Measurements from ENCODE around the gene TMEM186. TPM values are rescaled to one million over a fixed set of nuclear protein-coding genes. Genes with fewer than 3 reads are reported as not detected.

TMEM186 gene
- total and polyA plus RNA-seq, 2 experiments from 2014 or later = 4.9 to 10.8 TPM

DNA sequence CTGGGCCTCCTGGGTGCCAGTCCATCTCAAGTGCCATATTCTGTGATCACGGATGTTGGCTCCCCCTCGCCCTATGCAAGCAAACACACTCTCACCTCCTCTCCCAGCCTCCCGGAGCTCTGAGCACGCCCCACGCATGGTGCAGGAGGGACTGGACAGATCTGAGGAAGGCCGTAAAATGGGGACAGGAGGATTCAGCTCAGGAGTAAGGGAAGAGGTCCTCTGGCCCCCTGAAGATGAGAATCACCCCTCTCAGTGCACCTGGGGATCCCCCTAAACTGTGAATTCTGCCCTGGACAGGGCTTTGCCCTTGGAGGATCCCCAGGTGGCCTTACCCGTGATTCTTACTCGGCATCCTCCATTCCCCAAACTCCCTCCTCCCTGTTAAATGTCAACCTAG is 15.6 kb downstream of the TMEM186 start:
- in situ Hi-C loops (cut with MboI) = no loop called here
- Histone ChIP-seq H3K4me3 (no peak overlapping the region), H3K4me1 (ENCODE audit: insufficient read depth) (no peaks in the 10 kb centered on the region), H3K9me2 (ENCODE audit: insufficient read depth) (no peaks in the 10 kb centered on the region), H3K79me2 (ENCODE audit: insufficient read depth) (no peaks in the 10 kb centered on the region), H3K9ac (no peak overlapping the region), H4K20me1 (ENCODE audit: insufficient read depth) (no peaks in the 10 kb centered on the region), H3F3A (ENCODE audit: insufficient read depth) (no peaks in the 10 kb centered on the region), H3K36me3 (ENCODE audit: low read depth) (no peaks in the 10 kb centered on the region), H3K4me2 (ENCODE audit: unreplicated experiment) (no peak overlapping the region), H2AFZ (no peak overlapping the region), H3K27ac (no peak overlapping the region), H3K9me3 (ENCODE audit: low read depth) (no peaks in the 10 kb centered on the region), H3K27me3 (replicated peaks; ENCODE audit: insufficient read depth) (no peaks in the 10 kb centered on the region)
- DNase-seq = no peak
- TF ChIP-seq EZH2phosphoT487 (IDR thresholded peaks at IDR 0.05; ENCODE audit: insufficient read depth, low read depth) (no peak), EZH2 (IDR thresholded peaks at IDR 0.05; ENCODE audit: insufficient read depth, poor library complexity, severe bottlenecking) (no peak)
- WGBS, 2 experiments (ENCODE audit: low coverage in 1 of 2, low lambda C conversion rate in 2 of 2, missing lambda C conversion rate in 2 of 2) = 88 to 89% methylated on average over 8 of the region's 8 CpGs

- Histone ChIP-seq H3K4me2 (ENCODE audit: unreplicated experiment) (no peak overlapping the region), H3K27me3 (replicated peaks; ENCODE audit: insufficient read depth) (no peaks in the 10 kb centered on the region), H3K27ac (no peak overlapping the region), H3K4me1 (ENCODE audit: insufficient read depth) (no peaks in the 10 kb centered on the region), H3K79me2 (ENCODE audit: insufficient read depth) (no peaks in the 10 kb centered on the region), H3K9ac (no peak overlapping the region), H4K20me1 (ENCODE audit: insufficient read depth) (no peaks in the 10 kb centered on the region), H3K36me3 (ENCODE audit: low read depth) (no peaks in the 10 kb centered on the region; the same call in 1 of the 2 replicates), H3K4me3 (no peak overlapping the region), H3F3A (ENCODE audit: insufficient read depth) (no peaks in the 10 kb centered on the region), H3K9me3 (ENCODE audit: low read depth) (no peaks in the 10 kb centered on the region), H2AFZ (no peak overlapping the region), H3K9me2 (ENCODE audit: insufficient read depth) (no peaks in the 10 kb centered on the region)
- in situ Hi-C loops (cut with MboI) = no loop called here
- TF ChIP-seq EZH2phosphoT487 (IDR thresholded peaks at IDR 0.05; ENCODE audit: insufficient read depth, low read depth) = no peak
- no peak for TF ChIP-seq EZH2 (IDR thresholded peaks at IDR 0.05; ENCODE audit: insufficient read depth, poor library complexity, severe bottlenecking)
- no peak for DNase-seq
- 73 to 74% methylated on average over 7 of the region's 7 CpGs for WGBS, 2 experiments (ENCODE audit: low coverage in 1 of 2, low lambda C conversion rate in 2 of 2, missing lambda C conversion rate in 2 of 2)
These were observed 20.2 kb downstream of the TMEM186 start for GRCh38 chr16:8777217-8777616.

DNA sequence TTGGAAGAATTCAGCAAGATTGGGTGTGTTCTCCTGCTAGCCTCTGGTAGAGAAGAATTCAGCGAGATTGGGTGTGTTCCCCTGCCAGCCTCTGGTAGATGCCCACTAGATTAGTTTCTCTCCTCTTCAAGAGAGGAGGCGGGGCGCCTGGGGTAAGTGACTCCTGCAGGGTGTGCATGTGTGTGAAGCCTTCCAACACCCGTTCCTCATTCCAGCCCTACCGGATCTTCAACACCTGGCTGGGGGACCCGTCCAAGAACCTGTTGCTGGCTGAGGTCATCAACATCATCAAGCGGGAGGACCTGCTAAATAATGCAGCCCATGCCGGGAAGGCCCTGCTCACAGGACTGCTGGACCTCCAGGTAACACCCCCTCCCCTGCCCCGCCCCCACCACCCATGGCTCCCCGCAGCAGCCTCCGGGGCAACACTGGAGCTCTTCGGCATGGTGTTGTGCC is 21.3 kb downstream of the TMEM186 start:
- TF ChIP-seq EZH2phosphoT487 (IDR thresholded peaks at IDR 0.05; ENCODE audit: insufficient read depth, low read depth) = no peak
- TF ChIP-seq EZH2 (IDR thresholded peaks at IDR 0.05; ENCODE audit: insufficient read depth, poor library complexity, severe bottlenecking) = no peak
- Histone ChIP-seq H3K27ac (no peak overlapping the region), H3K27me3 (replicated peaks; ENCODE audit: insufficient read depth) (no peaks in the 10 kb centered on the region), H2AFZ (no peak overlapping the region), H3K4me2 (ENCODE audit: unreplicated experiment) (no peak overlapping the region), H3K4me1 (ENCODE audit: insufficient read depth) (no peaks in the 10 kb centered on the region), H3K9ac (no peak overlapping the region), H3K9me3 (ENCODE audit: low read depth) (no peaks in the 10 kb centered on the region), H3K9me2 (ENCODE audit: insufficient read depth) (no peaks in the 10 kb centered on the region), H3F3A (ENCODE audit: insufficient read depth) (no peaks in the 10 kb centered on the region), H3K79me2 (ENCODE audit: insufficient read depth) (no peaks in the 10 kb centered on the region), H4K20me1 (ENCODE audit: insufficient read depth) (no peaks in the 10 kb centered on the region), H3K4me3 (no peak overlapping the region), H3K36me3 (ENCODE audit: low read depth) (no peaks in the 10 kb centered on the region; the same call in 1 of the 2 replicates)
- no peak for DNase-seq
- in situ Hi-C loops (cut with MboI) = no loop called here
- 55 to 63% methylated on average over 8 to 12 of the region's 12 CpGs for WGBS, 2 experiments (ENCODE audit: low coverage in 1 of 2, low lambda C conversion rate in 2 of 2, missing lambda C conversion rate in 2 of 2)

DNA sequence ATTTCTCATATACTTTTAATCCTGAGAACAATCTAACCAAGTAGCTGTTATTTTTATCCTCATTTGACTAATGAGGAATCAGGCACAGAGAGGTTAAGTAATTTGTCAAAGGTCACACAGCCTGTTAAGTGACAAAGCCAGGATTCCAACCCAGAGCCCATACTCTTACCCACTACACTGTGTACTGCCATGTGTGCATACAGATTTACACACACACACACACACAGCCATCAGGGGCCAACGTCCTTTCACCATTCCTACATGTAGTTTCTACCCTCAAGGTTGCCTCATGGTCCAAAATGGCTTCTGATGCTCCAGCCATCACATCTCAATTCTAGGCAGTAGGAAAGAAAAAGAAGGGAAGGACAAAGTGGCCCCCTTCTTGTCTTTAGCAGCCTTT is 22.1 kb downstream of the TMEM186 start:
- H3K36me3 ChIP-seq (ENCODE audit: low read depth) = no peaks in the 10 kb centered on the region; the same call in 1 of the 2 replicates
- H3F3A ChIP-seq (ENCODE audit: insufficient read depth) = no peaks in the 10 kb centered on the region
- H3K4me1 ChIP-seq (ENCODE audit: insufficient read depth) = no peaks in the 10 kb centered on the region
- no peaks in the 10 kb centered on the region for H3K79me2 ChIP-seq (ENCODE audit: insufficient read depth)
- H2AFZ ChIP-seq = no peak overlapping the region
- WGBS, 2 experiments (ENCODE audit: low coverage in 1 of 2, low lambda C conversion rate in 2 of 2, missing lambda C conversion rate in 2 of 2) = 48 to 56% methylated on average over 1 of the region's 1 CpG
- in situ Hi-C loops (cut with MboI) = no loop called here
- H3K9ac ChIP-seq = no peak overlapping the region
- TF ChIP-seq EZH2 (IDR thresholded peaks at IDR 0.05; ENCODE audit: insufficient read depth, poor library complexity, severe bottlenecking) (no peak), EZH2phosphoT487 (IDR thresholded peaks at IDR 0.05; ENCODE audit: insufficient read depth, low read depth) (no peak)
- no peak overlapping the region for H3K4me3 ChIP-seq
- H4K20me1 ChIP-seq (ENCODE audit: insufficient read depth) = no peaks in the 10 kb centered on the region
- H3K4me2 ChIP-seq (ENCODE audit: unreplicated experiment) = no peak overlapping the region
- no peaks in the 10 kb centered on the region for H3K27me3 ChIP-seq (replicated peaks; ENCODE audit: insufficient read depth)
- no peaks in the 10 kb centered on the region for H3K9me2 ChIP-seq (ENCODE audit: insufficient read depth)
- H3K9me3 ChIP-seq (ENCODE audit: low read depth) = no peaks in the 10 kb centered on the region
- no peak for DNase-seq
- H3K27ac ChIP-seq = no peak overlapping the region

DNA sequence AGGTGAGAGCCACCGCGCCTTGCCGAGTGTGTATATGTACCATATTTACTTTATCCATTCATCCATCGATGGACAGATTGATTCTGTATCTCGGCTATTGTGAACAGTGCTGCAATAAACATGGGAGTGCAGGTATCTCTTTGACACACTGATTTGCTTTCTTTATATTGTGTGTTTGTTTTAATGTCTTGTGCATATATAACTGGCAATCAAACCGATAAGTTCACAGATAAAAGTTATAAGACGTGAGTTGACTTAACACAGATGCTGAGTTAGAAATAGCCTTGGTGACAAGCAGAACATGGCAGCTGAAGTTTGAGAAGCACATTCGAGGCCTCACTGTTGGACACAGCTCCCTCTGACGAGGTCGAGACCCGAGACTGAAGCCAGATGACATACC is 23.2 kb downstream of the TMEM186 start:
- 88 to 90% methylated on average over 11 of the region's 11 CpGs for WGBS, 2 experiments (ENCODE audit: low coverage in 1 of 2, low lambda C conversion rate in 2 of 2, missing lambda C conversion rate in 2 of 2)
- no peak overlapping the region for H2AFZ ChIP-seq
- H3K36me3 ChIP-seq (ENCODE audit: low read depth) = no peaks in the 10 kb centered on the region; the same call in 1 of the 2 replicates
- H3K9ac ChIP-seq = no peak overlapping the region
- H3K9me2 ChIP-seq (ENCODE audit: insufficient read depth) = no peaks in the 10 kb centered on the region
- H3K9me3 ChIP-seq (ENCODE audit: low read depth) = no peaks in the 10 kb centered on the region
- H3K4me2 ChIP-seq (ENCODE audit: unreplicated experiment) = no peak overlapping the region
- TF ChIP-seq EZH2 (IDR thresholded peaks at IDR 0.05; ENCODE audit: insufficient read depth, poor library complexity, severe bottlenecking) (no peak), EZH2phosphoT487 (IDR thresholded peaks at IDR 0.05; ENCODE audit: insufficient read depth, low read depth) (no peak)
- no peak for DNase-seq
- H3K4me3 ChIP-seq = no peak overlapping the region
- H4K20me1 ChIP-seq (ENCODE audit: insufficient read depth) = no peaks in the 10 kb centered on the region
- H3K79me2 ChIP-seq (ENCODE audit: insufficient read depth) = no peaks in the 10 kb centered on the region
- no peak overlapping the region for H3K27ac ChIP-seq
- no peaks in the 10 kb centered on the region for H3K4me1 ChIP-seq (ENCODE audit: insufficient read depth)
- H3K27me3 ChIP-seq (replicated peaks; ENCODE audit: insufficient read depth) = no peaks in the 10 kb centered on the region
- in situ Hi-C loops (cut with MboI) = no loop called here
- no peaks in the 10 kb centered on the region for H3F3A ChIP-seq (ENCODE audit: insufficient read depth)

Data from GM23248 (cell line).